ENCODE results near the gene ZNF385D.

The ZNF385D gene

DNA sequence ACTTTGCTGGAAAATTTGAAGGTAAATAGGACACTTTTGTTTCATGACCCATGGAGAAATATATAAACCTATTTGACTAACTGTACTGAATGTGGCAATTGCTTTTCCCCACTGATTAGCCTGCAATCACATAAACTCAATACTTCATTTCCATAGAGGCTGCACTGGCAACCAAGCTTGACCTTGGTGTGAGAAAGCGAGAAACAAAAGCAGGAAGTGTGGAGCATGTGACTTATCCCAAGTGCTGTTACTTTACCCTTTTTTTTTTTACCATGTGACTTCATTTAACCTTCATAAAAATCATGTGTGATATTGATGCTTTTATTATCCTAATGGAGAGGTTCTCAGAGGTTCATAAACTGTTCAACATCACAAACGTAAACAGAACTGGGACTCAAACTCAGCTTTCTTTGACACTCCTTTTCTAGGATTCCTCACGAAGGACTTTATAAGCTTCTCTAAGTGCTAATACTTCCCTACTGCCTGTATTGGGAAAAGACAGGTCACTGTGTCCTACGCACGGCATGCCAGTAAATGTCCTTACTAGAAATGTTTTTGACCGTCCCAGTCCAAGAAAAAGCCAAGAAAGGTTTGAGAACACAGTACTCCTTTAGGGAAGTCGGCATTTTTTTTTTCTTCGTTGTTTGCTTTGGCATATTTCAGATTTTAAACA lies 34.9 kb upstream of the ZNF385D start:
- DNase-seq (ENCODE audit: low read depth), result no peak
- no peaks in the 10 kb centered on the region for H3K9me3 ChIP-seq (ENCODE audit: control insufficient read depth, low read length)
- no peaks in the 10 kb centered on the region for H3K27me3 ChIP-seq (replicated peaks; ENCODE audit: control insufficient read depth, insufficient read depth, low read length)
- peaks cover 3% of the 10 kb centered on the region for H3K4me1 ChIP-seq (ENCODE audit: control insufficient read depth, insufficient read depth, low read length)
- H3K36me3 ChIP-seq (ENCODE audit: control insufficient read depth, insufficient read depth, low read length, severe bottlenecking), result no peaks in the 10 kb centered on the region
- H3K9ac ChIP-seq (ENCODE audit: low read length), result no peak overlapping the region
- no peak overlapping the region for H3K4me3 ChIP-seq (ENCODE audit: low read length)

DNA sequence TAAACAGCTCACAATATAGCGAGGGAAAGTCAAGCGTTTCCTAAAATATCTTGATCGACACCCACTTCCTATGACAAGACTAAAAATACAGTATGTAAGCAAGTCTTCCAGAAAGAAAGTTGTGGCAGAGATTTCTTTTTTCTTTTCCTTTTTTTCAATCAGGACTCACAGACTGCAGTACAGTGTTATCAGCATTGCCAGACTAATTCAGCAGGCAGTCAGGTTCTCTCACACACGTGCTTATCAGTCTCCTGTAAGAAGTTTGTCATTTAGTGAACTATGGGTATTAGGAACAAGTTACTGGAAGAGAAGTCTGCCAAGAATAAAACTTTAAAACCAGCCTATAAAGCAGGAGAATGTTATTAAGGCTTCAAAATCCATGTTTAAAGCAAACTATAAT lies 32.8 kb upstream of the ZNF385D start:
- no peak for DNase-seq (ENCODE audit: low read depth)
- H3K36me3 ChIP-seq (ENCODE audit: control insufficient read depth, insufficient read depth, low read length, severe bottlenecking), result no peaks in the 10 kb centered on the region
- no peaks in the 10 kb centered on the region for H3K4me1 ChIP-seq (ENCODE audit: control insufficient read depth, insufficient read depth, low read length)
- H3K9me3 ChIP-seq (ENCODE audit: control insufficient read depth, low read length), result no peaks in the 10 kb centered on the region
- no peaks in the 10 kb centered on the region for H3K27me3 ChIP-seq (replicated peaks; ENCODE audit: control insufficient read depth, insufficient read depth, low read length)
- no peak overlapping the region for H3K9ac ChIP-seq (ENCODE audit: low read length)
- H3K4me3 ChIP-seq (ENCODE audit: low read length), result no peak overlapping the region

GRCh38 chr3:21781355-21781754 lies 30.3 kb upstream of the ZNF385D start:
- no peaks in the 10 kb centered on the region for H3K27me3 ChIP-seq (replicated peaks; ENCODE audit: control insufficient read depth, insufficient read depth, low read length)
- H3K9me3 ChIP-seq (ENCODE audit: control insufficient read depth, low read length), result no peaks in the 10 kb centered on the region
- H3K9ac ChIP-seq (ENCODE audit: low read length), result no peak overlapping the region
- H3K4me3 ChIP-seq (ENCODE audit: low read length), result no peak overlapping the region
- no peaks in the 10 kb centered on the region for H3K36me3 ChIP-seq (ENCODE audit: control insufficient read depth, insufficient read depth, low read length, severe bottlenecking)
- no peak for DNase-seq (ENCODE audit: low read depth)
- H3K4me1 ChIP-seq (ENCODE audit: control insufficient read depth, insufficient read depth, low read length), result no peaks in the 10 kb centered on the region

DNA sequence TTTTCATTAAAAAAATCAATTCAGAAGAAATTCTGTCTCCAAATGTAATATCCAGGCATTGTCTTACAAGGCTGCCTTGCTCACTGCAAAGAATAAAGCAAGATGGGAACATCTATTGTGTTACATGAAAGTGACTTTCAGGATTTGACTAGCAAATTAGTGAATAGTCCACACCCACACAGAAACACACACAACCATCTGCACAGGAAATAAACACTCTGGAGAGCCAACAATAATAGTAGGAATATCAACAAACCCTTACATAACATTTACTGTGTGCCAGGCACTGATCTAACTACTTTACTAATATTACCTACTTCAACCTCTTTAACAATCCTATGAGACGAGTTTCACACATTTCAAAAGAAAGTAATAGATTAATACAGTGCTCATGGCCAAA lies 28.9 kb upstream of the ZNF385D start:
- Histone ChIP-seq H3K9ac (ENCODE audit: low read length) (no peak overlapping the region), H3K4me1 (ENCODE audit: control insufficient read depth, insufficient read depth, low read length) (no peaks in the 10 kb centered on the region), H3K27me3 (replicated peaks; ENCODE audit: control insufficient read depth, insufficient read depth, low read length) (no peaks in the 10 kb centered on the region), H3K36me3 (ENCODE audit: control insufficient read depth, insufficient read depth, low read length, severe bottlenecking) (no peaks in the 10 kb centered on the region), H3K4me3 (ENCODE audit: low read length) (no peak overlapping the region), H3K9me3 (ENCODE audit: control insufficient read depth, low read length) (no peaks in the 10 kb centered on the region)
- DNase-seq (ENCODE audit: low read depth), result no peak

DNA sequence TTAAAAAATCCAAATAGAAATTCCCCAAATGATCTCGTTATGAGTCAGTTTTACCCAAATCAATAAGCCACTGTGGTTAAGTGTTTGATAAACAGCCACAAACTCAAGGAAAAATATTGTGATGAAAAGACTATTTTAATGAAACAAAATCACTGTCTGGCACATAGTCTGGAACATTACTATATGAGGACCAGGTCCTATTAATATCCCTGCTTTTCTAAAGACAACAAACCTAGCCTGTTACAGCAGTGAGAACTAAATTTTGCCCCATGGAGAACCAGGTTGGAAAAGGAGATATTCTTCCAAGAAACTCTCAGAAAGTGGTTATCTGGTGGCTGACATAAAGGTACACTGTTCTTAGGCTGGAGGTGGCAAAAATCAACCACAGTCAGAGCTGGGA lies 27.7 kb upstream of the ZNF385D start:
- Histone ChIP-seq H3K9ac (ENCODE audit: low read length) (no peak overlapping the region), H3K36me3 (ENCODE audit: control insufficient read depth, insufficient read depth, low read length, severe bottlenecking) (no peaks in the 10 kb centered on the region), H3K9me3 (ENCODE audit: control insufficient read depth, low read length) (no peaks in the 10 kb centered on the region), H3K4me1 (ENCODE audit: control insufficient read depth, insufficient read depth, low read length) (no peaks in the 10 kb centered on the region), H3K4me3 (ENCODE audit: low read length) (no peak overlapping the region), H3K27me3 (replicated peaks; ENCODE audit: control insufficient read depth, insufficient read depth, low read length) (no peaks in the 10 kb centered on the region)
- DNase-seq (ENCODE audit: low read depth), result no peak

GRCh38 chr3:21777821-21778220 lies 26.8 kb upstream of the ZNF385D start:
- Histone ChIP-seq H3K9ac (ENCODE audit: low read length) (no peak overlapping the region), H3K4me1 (ENCODE audit: control insufficient read depth, insufficient read depth, low read length) (no peaks in the 10 kb centered on the region), H3K27me3 (replicated peaks; ENCODE audit: control insufficient read depth, insufficient read depth, low read length) (no peaks in the 10 kb centered on the region), H3K4me3 (ENCODE audit: low read length) (no peak overlapping the region), H3K9me3 (ENCODE audit: control insufficient read depth, low read length) (no peaks in the 10 kb centered on the region), H3K36me3 (ENCODE audit: control insufficient read depth, insufficient read depth, low read length, severe bottlenecking) (no peaks in the 10 kb centered on the region)
- DNase-seq (ENCODE audit: low read depth), result no peak

GRCh38 chr3:21766002-21766401 lies 15.0 kb upstream of the ZNF385D start:
- H3K9ac ChIP-seq (ENCODE audit: low read length), result no peak overlapping the region
- no peak for DNase-seq (ENCODE audit: low read depth)
- H3K9me3 ChIP-seq (ENCODE audit: control insufficient read depth, low read length), result no peaks in the 10 kb centered on the region
- no peaks in the 10 kb centered on the region for H3K36me3 ChIP-seq (ENCODE audit: control insufficient read depth, insufficient read depth, low read length, severe bottlenecking)
- no peaks in the 10 kb centered on the region for H3K4me1 ChIP-seq (ENCODE audit: control insufficient read depth, insufficient read depth, low read length)
- H3K4me3 ChIP-seq (ENCODE audit: low read length), result no peak overlapping the region
- no peaks in the 10 kb centered on the region for H3K27me3 ChIP-seq (replicated peaks; ENCODE audit: control insufficient read depth, insufficient read depth, low read length)

DNA sequence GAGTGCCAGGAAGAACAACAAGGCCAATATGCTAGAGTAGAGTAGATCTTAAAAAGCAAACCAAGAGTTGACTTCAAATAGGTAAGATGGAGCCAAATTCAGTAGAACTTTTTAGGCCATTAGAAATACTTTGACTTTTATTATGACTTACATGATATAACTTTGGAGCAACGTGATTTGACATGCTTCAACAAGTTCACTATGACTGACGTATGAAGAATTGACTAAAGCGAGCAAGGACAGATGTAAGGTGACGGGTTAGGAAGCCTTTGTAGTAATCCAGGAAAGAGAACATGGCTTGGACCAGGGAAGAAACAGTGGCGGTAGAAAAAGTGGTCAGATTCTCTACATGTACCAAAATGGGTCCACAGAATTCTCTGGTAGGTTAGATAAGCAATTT lies 4.9 kb upstream of the ZNF385D start:
- no peak overlapping the region for H3K9ac ChIP-seq (ENCODE audit: low read length)
- H3K36me3 ChIP-seq (ENCODE audit: control insufficient read depth, insufficient read depth, low read length, severe bottlenecking), result no peaks in the 10 kb centered on the region
- no peak for DNase-seq (ENCODE audit: low read depth)
- no peaks in the 10 kb centered on the region for H3K27me3 ChIP-seq (replicated peaks; ENCODE audit: control insufficient read depth, insufficient read depth, low read length)
- H3K9me3 ChIP-seq (ENCODE audit: control insufficient read depth, low read length), result no peaks in the 10 kb centered on the region
- no peak overlapping the region for H3K4me3 ChIP-seq (ENCODE audit: low read length)
- no peaks in the 10 kb centered on the region for H3K4me1 ChIP-seq (ENCODE audit: control insufficient read depth, insufficient read depth, low read length)

- no peak for DNase-seq (ENCODE audit: low read depth)
- Histone ChIP-seq H3K9ac (ENCODE audit: low read length) (no peak overlapping the region), H3K9me3 (ENCODE audit: control insufficient read depth, low read length) (no peaks in the 10 kb centered on the region), H3K27me3 (replicated peaks; ENCODE audit: control insufficient read depth, insufficient read depth, low read length) (no peaks in the 10 kb centered on the region), H3K4me1 (ENCODE audit: control insufficient read depth, insufficient read depth, low read length) (peaks cover 5% of the 10 kb centered on the region), H3K36me3 (ENCODE audit: control insufficient read depth, insufficient read depth, low read length, severe bottlenecking) (no peaks in the 10 kb centered on the region), H3K4me3 (ENCODE audit: low read length) (no peak overlapping the region)
Observed at GRCh38 chr3:21754839-21755238, 3.8 kb upstream of the ZNF385D start.

- Histone ChIP-seq H3K27me3 (replicated peaks; ENCODE audit: control insufficient read depth, insufficient read depth, low read length) (no peaks in the 10 kb centered on the region), H3K9me3 (ENCODE audit: control insufficient read depth, low read length) (no peaks in the 10 kb centered on the region), H3K4me3 (ENCODE audit: low read length) (no peak overlapping the region), H3K9ac (ENCODE audit: low read length) (no peak overlapping the region), H3K4me1 (ENCODE audit: control insufficient read depth, insufficient read depth, low read length) (peaks cover 25% of the 10 kb centered on the region), H3K36me3 (ENCODE audit: control insufficient read depth, insufficient read depth, low read length, severe bottlenecking) (no peaks in the 10 kb centered on the region)
- DNase-seq (ENCODE audit: low read depth), result peak; percentile 72
Observed at GRCh38 chr3:21752749-21753347, 1.8 kb upstream of the ZNF385D start.

DNA sequence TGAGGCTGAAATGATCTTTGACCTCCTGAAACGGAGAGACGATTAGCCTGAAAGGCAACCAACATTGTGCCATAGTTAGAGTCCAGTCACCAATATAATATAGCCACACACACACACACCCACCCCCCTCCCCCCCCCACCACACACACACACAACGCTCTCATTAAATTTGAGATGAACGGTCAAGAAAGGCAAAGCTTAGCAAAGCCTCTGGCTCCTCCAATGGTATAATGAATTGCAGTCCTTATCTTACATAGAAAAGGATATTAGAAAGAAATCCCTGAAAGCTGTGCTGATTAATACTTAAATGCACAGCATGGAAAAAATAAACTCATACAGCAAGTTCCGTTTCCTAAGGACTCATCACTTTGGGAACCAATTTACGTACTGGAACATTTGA lies 876 bp upstream of the ZNF385D start:
- H3K9ac ChIP-seq (ENCODE audit: low read length), result no peak overlapping the region

More for the DNA sequence above, 876 bp upstream of the ZNF385D start:
- Histone ChIP-seq H3K36me3 (ENCODE audit: control insufficient read depth, insufficient read depth, low read length, severe bottlenecking) (no peaks in the 10 kb centered on the region), H3K4me3 (ENCODE audit: low read length) (peak overlapping the region; percentile 89), H3K27me3 (replicated peaks; ENCODE audit: control insufficient read depth, insufficient read depth, low read length) (no peaks in the 10 kb centered on the region), H3K4me1 (ENCODE audit: control insufficient read depth, insufficient read depth, low read length) (peaks cover 32% of the 10 kb centered on the region), H3K9me3 (ENCODE audit: control insufficient read depth, low read length) (no peaks in the 10 kb centered on the region)
- no peak for DNase-seq (ENCODE audit: low read depth)
